Fibroblast of villous mesenchyme (primary cell): ENCODE results near the gene LPGAT1. TPM values are rescaled to one million over a fixed set of nuclear protein-coding genes. Genes with fewer than 3 reads are reported as not detected.

Source experiments
- DNase-seq: peaks from one replicate; pipeline ENCODE4 v3.0.0-alpha.2; 2010; ENCODE audit warnings: low read depth
- H3K4me3 ChIP-seq: 2 replicates; pipeline ENCODE4 v1.5.1; 2011; ENCODE audit warnings: low read depth, mild to moderate bottlenecking, low read length
- CTCF ChIP-seq: IDR thresholded peaks from 2 replicates; pipeline ENCODE4 v1.5.1; 2012; ENCODE audit warnings: low read depth, mild to moderate bottlenecking, low read length; ENCODE audit not compliant: insufficient read depth
- total RNA-seq: library from RNA; depleted of rRNA; stranded (reverse); fragments of >200 nt; gene quantifications from 2 replicates; pipeline ENCODE4 v1.2.3, GENCODE V29; 2012

Gene LPGAT1
- total RNA-seq, 1 donor = 73.4 TPM

GRCh38 chr1:211742272-211742671 is 88.3 kb downstream of the LPGAT1 start:
- no peak for DNase-seq

GRCh38 chr1:211741788-211742187 is 88.8 kb downstream of the LPGAT1 start:
- no peak overlapping the region for H3K4me3 ChIP-seq
- DNase-seq = no peak
- TF ChIP-seq CTCF = no peak

More at GRCh38 chr1:211742272-211742671, 88.3 kb downstream of the LPGAT1 start:
- no peak for TF ChIP-seq CTCF
- H3K4me3 ChIP-seq = no peak overlapping the region

- peak; percentile 6 for DNase-seq
- TF ChIP-seq CTCF = no peak
- no peak overlapping the region for H3K4me3 ChIP-seq
Observed at GRCh38 chr1:211741116-211741515, 89.4 kb downstream of the LPGAT1 start.

GRCh38 chr1:211739671-211740411 is 90.7 kb downstream of the LPGAT1 start:
- H3K4me3 ChIP-seq = no peak overlapping the region
- no peak for DNase-seq
- TF ChIP-seq CTCF = no peak

- no peak for DNase-seq
Observed at GRCh38 chr1:211738691-211739301, 91.8 kb downstream of the LPGAT1 start.

GRCh38 chr1:211738096-211738690 is 92.4 kb downstream of the LPGAT1 start:
- TF ChIP-seq CTCF = no peak
- no peak overlapping the region for H3K4me3 ChIP-seq
- no peak for DNase-seq

More at GRCh38 chr1:211738691-211739301, 91.8 kb downstream of the LPGAT1 start:
- TF ChIP-seq CTCF = no peak
- H3K4me3 ChIP-seq = no peak overlapping the region
